Inflammatory macrophage treated with lipopolysaccharide for 4 hours (primary cell): Measurements from ENCODE around the gene ABLIM2.

Experiments used
- DNase-seq: peaks from one replicate; pipeline ENCODE4 v3.0.0-alpha.2; 2020

The ABLIM2 gene

DNA sequence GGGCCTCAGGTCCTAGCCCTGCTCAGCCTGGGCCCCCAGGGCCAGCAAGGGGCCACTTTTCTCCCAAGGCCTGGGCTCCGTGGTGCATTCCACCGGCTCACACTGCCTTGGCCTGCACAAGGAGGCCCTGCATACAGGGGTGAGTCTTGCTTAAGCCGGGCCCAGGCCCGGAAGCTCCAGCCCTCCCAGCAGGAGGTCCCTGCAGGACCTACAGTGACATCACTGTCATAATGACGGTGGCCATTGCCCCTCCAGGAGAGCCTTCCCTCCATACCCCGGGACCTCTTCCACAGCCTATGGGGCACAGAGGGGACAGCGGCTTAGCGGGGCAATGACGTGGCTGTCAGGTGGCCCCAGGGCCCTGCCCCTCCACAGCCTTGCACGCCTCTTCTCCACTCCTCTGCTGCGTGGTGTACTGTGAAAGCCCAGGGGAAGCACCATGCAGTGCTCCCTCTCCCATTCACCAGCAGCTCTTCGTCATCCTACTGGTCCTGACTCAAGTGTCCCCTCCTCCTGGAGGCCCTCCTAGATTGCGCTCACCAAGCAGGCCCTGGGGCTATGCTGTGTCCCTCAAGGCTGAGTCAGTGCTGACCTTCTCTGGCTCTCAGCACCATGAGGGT, 186.6 kb downstream of the ABLIM2 start:
- no peak for DNase-seq

DNA sequence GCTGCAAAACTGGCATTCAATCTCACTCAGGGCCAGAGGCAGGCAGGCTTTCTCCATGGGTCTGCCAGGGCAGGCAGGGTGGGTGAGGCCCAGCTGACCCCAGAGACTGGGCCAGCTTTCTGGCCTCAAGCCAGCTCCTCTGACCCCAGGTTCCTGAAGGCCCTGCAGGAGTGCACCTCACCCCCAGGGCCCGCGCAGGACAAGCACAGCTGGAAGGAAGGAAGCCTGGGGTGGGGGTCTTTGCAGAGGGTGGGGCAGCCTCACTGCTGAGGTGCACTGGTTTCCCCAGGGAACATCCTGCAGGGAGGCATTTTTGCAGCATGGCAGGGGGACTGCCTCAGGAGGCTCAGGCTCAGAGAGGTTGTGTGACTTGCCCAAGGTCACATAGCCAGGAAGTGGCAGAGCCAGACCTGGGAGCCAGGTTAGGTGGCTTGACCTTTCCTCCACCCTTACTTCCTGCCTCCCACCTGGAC, 187.4 kb downstream of the ABLIM2 start:
- DNase-seq: no peak

DNA sequence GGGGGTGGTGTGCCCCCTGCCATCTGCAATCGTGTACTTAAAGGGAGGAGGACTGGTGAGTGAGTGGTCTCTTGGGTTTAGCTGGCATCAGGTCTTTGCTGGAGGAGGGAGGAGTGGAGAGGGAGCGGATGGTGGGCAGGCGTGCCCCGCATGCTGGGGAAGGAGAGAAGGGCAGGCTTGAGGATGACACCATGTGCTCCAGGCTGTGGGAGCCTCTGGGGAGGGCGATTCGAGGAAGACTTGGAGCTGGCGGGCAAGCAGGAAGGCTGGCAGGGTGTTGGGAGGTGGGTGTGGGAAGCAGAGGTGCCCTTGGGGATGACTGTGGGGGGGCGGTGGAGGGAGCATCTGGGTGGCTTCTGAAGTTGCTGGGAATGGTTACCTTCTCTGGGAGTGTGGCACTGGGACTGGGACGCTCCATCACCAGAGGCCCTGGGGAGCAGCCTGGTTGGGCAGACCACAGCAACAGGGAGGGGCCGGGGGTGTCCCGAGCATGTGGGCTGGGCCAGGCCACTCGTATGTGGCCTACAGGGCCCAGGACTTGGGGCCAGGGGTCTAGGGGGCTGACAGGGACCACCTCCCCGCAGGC, 188.2 kb downstream of the ABLIM2 start:
- no peak for DNase-seq

- DNase-seq: no peak
Observed at GRCh38 chr4:7968262-7968896, 190.2 kb downstream of the ABLIM2 start.

DNA sequence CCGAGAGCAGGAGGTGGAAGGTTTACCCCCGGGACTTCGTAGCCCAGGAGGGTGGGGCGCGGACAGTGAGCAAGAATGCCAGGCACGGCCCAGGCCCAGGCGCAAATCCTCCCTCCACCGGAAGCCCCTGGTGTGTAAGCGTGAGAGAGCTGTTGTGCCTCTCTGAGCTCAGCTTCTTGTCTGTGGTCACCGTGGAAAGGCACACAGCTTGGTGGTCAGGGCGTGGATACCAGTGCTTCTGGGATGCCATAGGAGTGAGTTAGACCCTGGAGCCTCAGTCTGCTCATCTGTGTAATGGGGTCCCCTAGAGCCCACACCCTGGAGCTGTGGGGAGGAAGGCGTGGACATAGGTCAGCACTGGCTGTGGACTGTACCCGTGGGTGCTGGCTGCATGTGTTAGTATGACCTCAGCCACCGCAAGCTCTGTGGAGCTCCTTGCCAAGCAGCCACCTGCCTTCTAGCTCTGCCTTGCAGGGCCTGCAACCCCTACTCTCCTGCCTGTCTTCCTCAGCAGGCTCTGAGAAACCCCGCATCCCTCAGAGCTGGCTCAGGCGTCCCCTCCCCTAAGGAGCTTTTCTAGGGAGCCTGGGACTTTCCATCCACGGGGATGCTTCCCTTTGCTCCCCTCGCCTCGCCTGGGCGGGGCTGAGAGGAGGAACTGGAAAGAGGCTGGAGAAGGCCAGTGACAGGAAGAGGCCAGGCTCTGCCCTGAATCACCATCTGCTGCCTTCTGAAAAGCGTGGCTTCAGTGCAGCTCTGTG, 190.9 kb downstream of the ABLIM2 start:
- DNase-seq: no peak

DNA sequence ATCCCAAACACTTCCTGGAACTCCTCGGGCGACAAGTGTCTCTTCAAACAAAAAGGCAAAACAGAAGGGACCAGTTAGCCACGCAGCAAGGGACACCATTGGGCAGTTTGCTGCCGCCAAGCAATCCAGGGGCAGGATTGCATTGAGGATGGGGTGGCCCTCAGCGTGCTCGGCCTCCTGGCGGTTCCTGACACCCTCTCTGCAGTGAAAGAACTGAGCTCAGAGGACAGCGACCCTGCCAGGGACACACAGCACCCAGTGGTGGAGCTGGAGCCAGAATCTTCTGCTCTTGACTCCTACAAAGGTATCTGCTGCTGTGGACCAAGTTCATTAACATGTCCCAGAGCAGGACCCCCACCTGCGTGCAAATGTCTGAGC, 191.6 kb downstream of the ABLIM2 start:
- no peak for DNase-seq

GRCh38 chr4:7966281-7967062, 192.1 kb downstream of the ABLIM2 start:
- DNase-seq: no peak

DNA sequence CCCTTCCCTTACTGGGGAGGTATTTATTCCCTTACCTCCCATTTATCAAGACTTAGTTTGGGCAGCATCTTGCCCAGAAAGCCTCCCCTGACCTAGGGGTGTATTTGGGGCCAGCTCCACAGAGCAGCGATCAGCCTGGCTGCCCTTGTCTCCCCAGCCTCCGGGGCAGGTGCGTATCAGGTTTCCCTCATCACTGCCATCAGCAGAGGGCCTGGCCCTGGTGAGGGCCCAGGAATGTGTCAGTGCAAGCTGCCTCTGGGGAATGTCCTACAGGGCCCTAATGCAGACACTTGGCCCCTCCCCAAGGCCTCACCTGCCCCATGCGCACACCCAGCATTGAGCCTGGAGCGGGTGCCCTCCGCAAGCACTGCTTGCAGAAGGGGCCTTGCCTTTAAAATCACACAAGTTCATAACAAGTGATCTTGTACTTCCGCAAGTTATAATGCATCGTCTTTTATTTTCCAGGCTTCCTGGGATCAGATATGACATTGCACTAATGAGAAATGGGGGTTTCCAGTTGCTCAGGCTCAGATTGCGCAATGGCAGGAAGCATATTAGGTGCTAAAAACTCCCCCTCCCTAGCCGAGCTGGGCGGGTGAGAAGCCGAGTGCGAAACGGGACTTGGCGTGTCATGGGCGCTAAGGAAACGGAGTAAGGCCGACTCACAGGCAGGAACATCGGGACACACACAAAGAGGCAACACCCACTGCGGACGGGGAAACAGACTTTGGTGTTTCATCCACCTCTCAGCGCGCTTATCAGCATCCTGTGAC, 193.5 kb downstream of the ABLIM2 start:
- peak; percentile 15 for DNase-seq

- DNase-seq: no peak
Observed at GRCh38 chr4:7964459-7964858, 194.2 kb downstream of the ABLIM2 start.

GRCh38 chr4:7963691-7964090, 194.9 kb downstream of the ABLIM2 start:
- DNase-seq: no peak

DNA sequence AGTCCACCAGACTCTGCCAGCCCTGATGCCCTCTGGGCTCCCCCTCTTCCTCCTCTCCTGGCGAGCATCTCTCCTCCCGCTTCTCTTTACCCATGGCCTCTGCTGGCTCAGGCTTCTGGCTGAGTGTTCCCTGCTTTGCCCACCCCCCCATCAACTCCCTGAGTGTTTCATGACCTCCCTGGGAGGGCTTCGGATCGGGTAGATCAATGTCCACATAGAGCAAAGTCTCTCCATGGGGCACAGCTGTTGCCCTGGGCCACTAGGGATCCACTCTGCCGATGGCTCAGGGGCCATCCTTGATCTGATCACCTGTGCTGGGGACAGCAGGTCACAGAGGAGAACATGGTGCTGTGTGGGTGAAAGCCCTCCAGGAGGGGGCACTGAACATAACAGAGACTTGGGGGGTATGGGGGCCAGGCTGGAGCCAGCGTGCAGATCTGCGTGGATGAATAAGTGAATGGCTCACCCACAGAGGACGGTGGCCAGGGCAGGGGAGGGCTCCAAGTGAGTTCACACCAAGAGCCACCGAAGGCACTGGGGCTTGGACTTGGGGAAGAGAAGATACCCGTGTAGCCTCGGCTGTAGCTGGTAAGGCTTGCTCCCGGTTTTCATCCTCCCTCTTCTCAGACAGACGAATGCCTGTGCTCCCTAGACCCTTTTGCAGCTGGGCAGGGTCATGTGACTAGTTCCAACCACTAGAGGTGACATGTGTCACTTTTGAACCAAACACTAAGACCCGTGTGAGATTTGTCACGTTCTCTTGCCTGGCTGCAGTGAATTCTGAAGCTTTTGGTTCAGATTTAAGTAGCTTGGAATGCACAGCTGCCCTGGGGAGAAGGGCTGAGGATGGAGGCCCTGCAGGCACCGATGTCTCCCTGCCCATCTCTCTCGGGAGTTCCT, 195.8 kb downstream of the ABLIM2 start:
- no peak for DNase-seq

DNA sequence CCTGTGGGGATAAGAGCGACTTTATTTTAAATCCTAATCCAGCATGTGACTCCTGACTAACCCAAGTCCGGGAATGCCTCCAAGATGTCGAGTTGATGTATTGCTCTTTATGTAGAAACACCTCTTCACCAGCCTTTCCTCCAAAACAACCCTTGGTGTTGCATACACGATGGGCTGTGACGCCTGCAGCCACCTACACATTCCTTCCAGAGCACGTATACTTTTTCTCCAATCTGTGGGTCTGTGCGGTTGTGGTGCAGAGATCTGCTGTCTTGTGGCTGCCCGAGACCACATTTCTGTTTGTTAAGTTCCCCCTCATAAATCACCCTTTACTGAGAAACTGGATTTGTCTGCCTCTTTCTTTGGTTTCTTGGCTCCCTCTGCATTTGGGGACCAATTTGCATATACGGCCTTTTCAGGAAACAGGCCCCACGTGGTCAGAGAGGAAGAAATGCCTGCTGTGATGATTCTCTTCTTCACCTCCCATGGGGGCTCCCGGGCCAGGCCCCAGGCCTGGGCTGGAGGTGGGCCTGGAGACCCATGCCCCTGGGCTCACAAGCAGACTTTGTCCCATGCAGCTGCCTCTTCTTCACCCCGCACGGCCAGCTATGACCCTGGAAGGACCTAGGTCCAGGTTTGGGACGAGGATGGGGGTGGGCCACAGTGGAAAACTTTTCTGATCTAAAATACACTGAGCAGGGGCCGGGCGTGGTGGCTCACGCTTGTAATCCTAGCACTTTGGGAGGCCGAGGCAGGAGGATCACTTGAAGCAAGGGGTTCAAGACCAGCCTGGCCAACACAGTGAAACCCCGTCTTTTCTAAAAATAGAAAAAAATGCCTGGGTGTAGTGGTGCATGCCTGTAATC, 197.6 kb downstream of the ABLIM2 start:
- DNase-seq: no peak

DNA sequence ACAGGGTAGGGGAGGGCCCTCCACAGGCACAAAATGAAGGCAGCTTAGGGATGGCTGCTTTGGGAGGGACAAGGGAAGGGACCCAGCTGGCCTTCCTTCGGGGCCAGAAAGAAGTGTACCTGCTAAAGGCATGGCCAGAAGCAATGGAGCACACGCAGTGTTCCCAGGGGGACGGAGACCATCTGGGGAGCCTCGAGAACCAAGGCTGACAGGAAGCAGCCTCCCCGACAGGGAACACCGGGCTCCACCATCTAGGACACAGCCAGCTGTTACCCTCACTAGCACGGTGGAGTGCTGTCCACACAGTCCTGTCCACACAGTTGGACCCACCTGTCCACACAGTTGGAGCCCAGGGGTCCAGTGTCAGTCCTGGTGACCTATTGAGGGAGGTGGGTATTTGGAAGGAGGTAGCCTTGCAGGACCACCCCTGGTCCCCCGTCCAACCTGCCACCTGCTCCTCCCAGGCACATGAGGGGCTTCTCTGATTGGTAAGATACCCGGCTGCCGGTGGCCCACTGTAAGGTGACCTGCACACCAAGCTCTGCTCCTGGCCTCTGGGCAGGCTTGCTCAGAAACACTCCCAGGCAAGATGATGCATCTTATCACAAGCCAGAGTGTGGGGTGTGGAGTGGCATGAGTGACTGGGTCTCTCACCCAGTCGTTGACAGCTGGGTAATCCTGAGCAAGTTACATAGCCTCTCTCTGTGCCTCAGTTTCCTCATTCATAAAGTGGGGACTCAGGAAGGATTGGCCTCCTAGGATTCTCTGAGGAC, 198.4 kb downstream of the ABLIM2 start:
- DNase-seq: no peak

DNA sequence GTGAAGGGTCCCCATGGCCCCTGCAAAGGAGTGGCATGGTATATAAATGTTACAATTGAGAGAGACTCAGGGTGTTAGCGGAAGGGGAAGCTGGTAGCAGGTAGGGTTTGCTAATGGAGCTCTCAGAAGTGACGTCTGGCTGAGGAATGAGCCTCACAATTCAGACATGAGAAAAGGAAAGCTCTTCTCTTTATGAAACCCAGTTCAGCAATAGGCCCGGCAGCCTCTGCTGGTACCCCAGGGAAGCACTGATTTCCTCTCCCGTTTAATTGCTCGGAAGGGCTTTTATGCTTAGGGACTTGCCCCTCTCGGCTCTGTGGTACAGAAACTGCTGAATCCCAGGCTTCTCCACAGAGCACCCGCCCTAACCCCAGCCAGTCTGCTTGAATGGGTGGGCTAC, 199.5 kb downstream of the ABLIM2 start:
- no peak for DNase-seq

- no peak for DNase-seq
Observed at GRCh38 chr4:7956934-7957656, 201.5 kb downstream of the ABLIM2 start.

DNA sequence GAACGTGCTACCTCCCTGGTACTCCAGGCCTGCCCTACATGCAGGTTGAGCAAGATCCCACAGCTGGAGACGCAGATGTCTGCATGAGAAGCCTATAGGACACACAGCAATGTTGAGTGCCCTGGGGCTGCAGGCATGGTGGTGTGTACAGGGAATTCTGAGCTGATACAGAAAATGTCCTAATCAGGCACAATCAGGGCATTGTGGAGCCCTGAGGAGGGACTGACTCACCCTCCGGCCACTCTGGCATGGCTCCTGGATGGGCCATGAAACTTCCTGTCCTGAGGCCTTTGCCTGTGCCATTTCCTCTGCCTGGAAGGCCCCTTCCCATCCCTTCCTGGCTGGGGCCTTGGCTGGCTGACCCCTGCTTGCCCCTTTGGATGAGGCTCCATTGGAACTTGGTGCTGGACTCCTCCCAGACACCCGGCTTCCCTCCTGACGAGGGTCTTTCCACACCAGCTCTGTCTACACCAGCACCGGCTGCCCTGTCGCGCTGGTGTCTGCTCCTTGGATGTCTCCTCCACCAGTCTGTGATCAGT, 202.3 kb downstream of the ABLIM2 start:
- no peak for DNase-seq

GRCh38 chr4:7955393-7955792, 203.2 kb downstream of the ABLIM2 start:
- no peak for DNase-seq

GRCh38 chr4:7952615-7953014, 206.0 kb downstream of the ABLIM2 start:
- no peak for DNase-seq
